Bronchial epithelial cell (primary cell): ENCODE measurements around the gene RFTN1. TPM values are rescaled to one million over a fixed set of nuclear protein-coding genes. Genes with fewer than 3 reads are reported as not detected.

Experiments
- DNase-seq: peaks from one replicate; pipeline ENCODE4 v3.0.0-alpha.2; 2010; ENCODE audit warnings: low read depth
- FAIRE-seq: peaks from 2 replicates; lab custom pipeline; 2011; peaks lifted over from hg19 to GRCh38; lab: Jason Lieb, UNC
- H3K27me3 ChIP-seq: 2 replicates; pipeline ENCODE4 v1.5.1; 2011; ENCODE audit warnings: low read length; ENCODE audit not compliant: control insufficient read depth, insufficient read depth
- H3K36me3 ChIP-seq: 2 replicates; pipeline ENCODE4 v1.5.1; 2011; ENCODE audit warnings: low read length; ENCODE audit not compliant: control insufficient read depth, insufficient read depth
- H3K4me3 ChIP-seq: 2 replicates; pipeline ENCODE4 v1.5.1; 2011; ENCODE audit warnings: mild to moderate bottlenecking, low read depth, low read length, control low read depth
- CTCF ChIP-seq: IDR thresholded peaks from 2 replicates; pipeline ENCODE4 v1.5.1; 2011; ENCODE audit warnings: mild to moderate bottlenecking, moderate library complexity, low read length, control low read depth, inconsistent platforms; ENCODE audit not compliant: insufficient read depth, severe bottlenecking
- total RNA-seq: library from RNA; depleted of rRNA; stranded (reverse); fragments of >200 nt; gene quantifications from 2 replicates; pipeline ENCODE4 v1.2.1, GENCODE V29; 2014

The RFTN1 gene
- total RNA-seq, 1 donor from 2014 or later = 9.2 TPM

DNA sequence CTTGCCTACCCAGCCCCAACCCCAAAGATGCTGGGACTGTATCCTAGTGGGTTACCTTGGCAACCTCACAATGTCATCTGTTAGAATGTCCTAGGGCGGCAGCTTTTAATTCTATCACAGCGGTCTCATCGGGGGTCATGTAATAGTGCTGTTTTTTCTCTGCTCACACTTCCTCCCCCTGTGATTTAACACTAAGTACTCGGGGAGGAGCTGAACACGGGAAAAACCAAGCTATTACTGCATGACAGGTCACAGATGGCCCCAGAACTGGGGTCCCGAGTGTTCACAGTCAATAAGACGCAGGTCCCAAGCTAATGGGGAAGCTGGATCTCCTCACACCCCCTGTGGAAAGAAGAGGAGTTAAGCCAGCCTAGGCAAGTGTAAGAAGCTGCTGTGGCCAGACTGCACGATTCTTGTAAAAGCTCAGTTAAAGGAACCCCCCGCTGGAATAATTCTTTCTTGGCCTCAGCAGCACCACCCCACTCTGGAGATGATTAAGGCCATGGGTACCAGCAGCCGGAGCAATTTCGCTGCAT, 2.5 kb upstream of the RFTN1 start:
- TF ChIP-seq CTCF = no peak
- no peak for FAIRE-seq
- no peak for DNase-seq
- Histone ChIP-seq H3K36me3 (no peaks in the 10 kb centered on the region), H3K27me3 (no peaks in the 10 kb centered on the region), H3K4me3 (no peak overlapping the region)

DNA sequence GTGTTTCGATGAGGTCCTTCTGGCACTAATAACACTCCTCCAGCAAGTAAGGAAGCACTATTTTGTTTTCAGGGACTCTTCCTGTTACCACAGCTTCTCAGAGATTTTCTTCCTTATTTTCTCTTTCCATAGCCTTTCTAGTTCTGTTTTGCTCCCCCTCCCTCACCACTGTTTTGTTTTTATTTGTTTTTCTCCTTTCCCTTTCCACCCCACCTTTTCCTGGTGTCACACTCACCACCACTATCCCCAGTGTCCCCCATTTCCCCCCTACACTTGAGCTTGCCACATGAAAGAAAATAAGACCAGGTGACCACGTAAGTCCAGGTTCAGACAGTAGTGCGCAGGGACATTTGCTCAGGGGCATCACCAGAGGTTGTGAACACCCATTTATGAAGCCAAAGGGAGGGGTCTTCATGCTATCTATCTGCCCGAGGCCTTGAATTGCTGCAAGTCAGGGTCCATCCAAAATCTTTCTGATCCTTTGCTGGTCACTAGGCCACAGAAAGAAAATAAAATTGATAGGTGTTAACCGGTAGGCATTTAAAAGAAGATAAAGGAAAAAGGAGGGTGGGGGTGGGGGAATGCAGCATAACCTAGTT, 1.4 kb upstream of the RFTN1 start:
- Histone ChIP-seq H3K36me3 (no peaks in the 10 kb centered on the region), H3K4me3 (no peak overlapping the region), H3K27me3 (no peaks in the 10 kb centered on the region)
- FAIRE-seq (no peak), DNase-seq (no peak)
- TF ChIP-seq CTCF = no peak

DNA sequence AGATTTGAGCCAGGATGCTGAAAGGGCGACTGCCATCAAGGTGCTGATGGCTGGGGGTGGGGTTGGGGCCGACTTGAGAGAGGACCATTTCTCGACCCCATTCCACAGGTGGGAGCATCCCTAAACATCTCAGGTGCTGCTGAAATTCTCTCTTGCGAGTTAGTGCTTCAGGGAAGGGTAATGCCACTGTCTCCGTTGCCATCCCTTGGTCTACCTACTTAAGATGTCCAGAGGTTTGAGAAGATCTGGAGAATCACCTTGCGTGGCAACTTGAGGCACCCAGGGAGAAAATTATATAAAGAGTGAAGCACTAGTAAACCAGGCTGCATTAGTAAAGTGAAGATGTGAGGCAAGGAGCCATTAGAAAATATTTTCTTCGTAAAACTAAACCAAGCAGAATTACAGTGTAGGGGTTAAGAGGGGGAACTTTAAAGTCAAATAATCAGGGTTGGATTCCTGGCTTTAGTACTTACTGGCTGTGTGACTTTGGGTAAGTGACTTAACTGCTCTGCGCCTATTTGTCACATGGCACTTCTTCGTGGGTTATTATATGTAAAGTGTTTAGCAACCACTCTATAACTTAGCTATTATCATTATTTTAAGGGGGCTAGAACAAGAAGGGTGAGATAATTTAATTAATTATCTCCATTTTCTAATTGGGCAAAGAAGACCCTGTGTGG, 662 bp upstream of the RFTN1 start:
- no peaks in the 10 kb centered on the region for H3K36me3 ChIP-seq
- H3K4me3 ChIP-seq = peak overlapping the region; percentile 75
- FAIRE-seq (no peak), DNase-seq (no peak)
- no peaks in the 10 kb centered on the region for H3K27me3 ChIP-seq
- no peak for TF ChIP-seq CTCF

GRCh38 chr3:16512435-16513140, 911 bp downstream of the RFTN1 start:
- DNase-seq (peak; percentile 21), FAIRE-seq (no peak)
- H3K4me3 ChIP-seq = peak overlapping the region; percentile 75
- H3K27me3 ChIP-seq = no peaks in the 10 kb centered on the region
- no peak for TF ChIP-seq CTCF
- H3K36me3 ChIP-seq = no peaks in the 10 kb centered on the region

DNA sequence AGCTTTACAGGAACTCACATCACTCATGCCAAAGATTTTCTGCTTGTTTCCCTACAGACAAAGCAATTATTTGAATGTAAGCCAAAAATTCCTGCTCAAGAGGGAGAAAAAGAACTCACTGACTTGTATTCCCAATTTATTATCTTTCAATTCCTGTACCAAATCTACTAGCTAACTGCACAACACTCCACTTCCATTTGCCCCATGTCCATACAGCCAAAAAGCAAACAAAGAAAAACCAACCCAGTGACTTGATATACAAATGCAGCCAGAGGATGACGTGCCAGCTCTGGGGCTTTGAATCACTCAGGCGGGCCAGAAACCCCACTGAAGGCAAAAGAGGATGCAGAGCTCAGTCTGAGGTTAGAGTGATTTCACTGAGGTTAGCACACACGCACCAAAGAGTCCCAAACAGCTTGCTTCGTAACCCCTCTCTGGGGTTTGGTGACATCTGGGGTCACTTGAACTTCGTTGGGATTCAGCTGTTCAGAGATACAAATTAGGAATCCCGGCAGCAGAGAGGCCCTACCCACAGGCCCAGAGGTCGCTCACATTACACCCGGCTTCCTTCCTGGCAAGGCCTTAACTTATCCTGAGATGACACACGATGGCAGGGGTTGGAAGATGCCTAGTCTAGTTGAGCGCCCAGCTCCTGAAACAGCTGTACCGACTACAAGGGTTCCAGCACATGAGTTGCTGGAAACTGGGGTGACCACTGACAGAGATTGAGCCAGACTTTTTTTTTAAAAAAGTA, 1.6 kb downstream of the RFTN1 start:
- FAIRE-seq (no peak), DNase-seq (peak; percentile 59)
- H3K27me3 ChIP-seq = no peaks in the 10 kb centered on the region
- H3K4me3 ChIP-seq = peak overlapping the region; percentile 75
- H3K36me3 ChIP-seq = no peaks in the 10 kb centered on the region
- TF ChIP-seq CTCF = no peak
